T-helper 1 cell treated with Interleukin-12 subunit alpha and Interleukin-12 subunit beta and Interleukin-4 antibody, amounts not matched to agents 30 ng/mL and 1 ng/mL, for 36 hours (primary cell): Measurements from ENCODE around the gene TNFAIP8L1. TPM values are rescaled to one million over a fixed set of nuclear protein-coding genes. Genes with fewer than 3 reads are reported as not detected.
"Not testable (repeated sequence)": the region's sequence is repeated elsewhere in the genome, so short reads cannot be mapped to it uniquely, and the experiment has no call there.

Experiments used
- intact Hi-C: fragments of 100-400 bp; cut with micrococcal nuclease; formaldehyde crosslinking; loops from one replicate; pipeline ENCODE4 v1.15.1; 2024
- total RNA-seq: library from RNA; stranded (reverse); gene quantifications from 2 replicates; pipeline ENCODE4 v1.2.3, GENCODE V29; 2022

Gene TNFAIP8L1
- total RNA-seq, 1 donor from 2014 or later: 23.5 TPM

- intact Hi-C loops: no loop called here
These were observed 36.0 kb downstream of the TNFAIP8L1 start for GRCh38 chr19:4675346-4675745.

GRCh38 chr19:4676955-4677731 is 37.8 kb downstream of the TNFAIP8L1 start:
- intact Hi-C loops: no loop called here

DNA sequence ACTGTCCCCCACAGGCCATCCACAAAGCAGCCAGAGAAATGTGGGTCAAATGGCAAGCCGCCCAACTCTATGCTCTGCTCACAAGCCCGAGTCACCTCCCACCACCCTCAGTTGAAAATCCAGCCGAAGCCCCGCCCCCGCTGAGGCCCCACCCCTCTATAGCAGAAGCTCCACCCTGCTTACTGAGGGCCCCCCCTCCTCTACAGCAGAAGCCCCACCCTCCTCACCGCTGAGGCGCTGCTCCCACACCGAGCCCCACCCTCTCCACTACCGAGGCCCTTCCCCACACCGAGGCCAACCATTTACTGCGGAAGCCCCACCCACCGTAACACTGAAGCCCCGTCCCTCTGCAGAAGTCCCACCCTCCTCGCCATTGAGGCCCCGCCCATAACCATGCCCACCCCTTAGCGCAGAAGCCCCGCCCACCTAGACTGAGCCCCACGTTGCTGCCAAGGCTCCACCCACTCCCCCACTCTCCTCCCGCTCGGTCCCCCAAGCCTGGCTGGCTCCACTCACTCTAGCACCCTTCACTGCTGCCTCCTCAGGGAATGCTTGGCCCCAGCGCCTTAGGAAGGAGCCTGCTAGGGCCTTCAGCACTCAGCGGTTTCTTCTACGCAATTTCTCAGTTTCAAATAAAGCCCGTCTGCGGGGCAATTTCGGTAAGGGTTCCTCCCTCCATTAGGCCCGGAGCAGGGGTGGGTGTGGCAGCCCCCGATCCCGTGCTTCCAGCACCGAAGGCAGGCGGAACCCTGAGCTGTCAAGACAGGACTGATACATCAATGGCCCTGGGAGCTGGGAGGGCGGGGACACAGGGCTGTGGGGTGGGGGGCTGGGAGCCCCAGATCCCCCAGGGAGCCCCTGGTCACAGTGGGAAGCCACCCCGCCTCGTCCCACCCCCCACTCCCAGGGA is 39.8 kb downstream of the TNFAIP8L1 start:
- intact Hi-C loops: loop anchor here (1.0 to 2.0 kb wide), 2 partner anchors 9 to 40 kb away; partner anchors contain the start of genes MYDGF and TNFAIP8L1

GRCh38 chr19:4680021-4680420 is 40.7 kb downstream of the TNFAIP8L1 start:
- intact Hi-C loops: not testable (repeated sequence)

DNA sequence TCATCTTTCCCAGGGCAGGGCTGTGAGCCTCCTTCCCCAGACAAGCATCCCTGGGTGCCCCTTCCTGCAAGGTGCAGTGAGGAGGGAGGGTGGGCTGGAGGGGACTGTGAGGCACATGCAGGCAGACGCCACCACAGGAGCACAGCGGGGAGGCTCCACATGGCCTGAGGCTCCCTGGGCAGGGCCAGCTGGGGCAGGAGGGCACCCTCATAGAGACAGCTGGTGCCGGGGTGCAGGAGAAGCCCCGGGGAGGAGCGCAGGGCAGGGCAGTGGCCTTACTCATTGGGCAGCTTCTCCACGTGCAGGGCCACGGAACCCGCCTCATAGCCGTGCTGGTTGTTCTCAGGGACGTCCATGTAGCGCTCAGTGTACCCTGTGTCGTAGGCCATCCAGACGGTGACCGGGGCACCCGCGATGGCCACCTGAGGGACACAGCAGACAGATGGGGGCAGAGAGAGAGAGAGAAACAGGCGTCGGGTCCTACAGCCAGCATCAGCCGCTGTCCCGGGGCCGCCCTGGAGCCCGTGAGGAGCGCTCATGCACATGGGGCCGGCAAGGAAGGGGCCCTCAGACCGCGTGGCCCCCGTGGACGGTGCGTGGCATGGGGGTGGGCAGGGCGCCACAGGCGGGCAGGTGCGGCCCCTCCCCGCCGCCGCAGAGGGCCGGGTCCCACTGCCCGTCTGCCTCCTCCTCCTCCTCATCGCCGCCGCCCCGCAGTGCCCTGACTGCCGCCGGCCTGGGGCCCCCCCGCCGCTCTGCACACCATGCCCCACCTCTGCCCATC is 43.3 kb downstream of the TNFAIP8L1 start:
- intact Hi-C loops: no loop called here

DNA sequence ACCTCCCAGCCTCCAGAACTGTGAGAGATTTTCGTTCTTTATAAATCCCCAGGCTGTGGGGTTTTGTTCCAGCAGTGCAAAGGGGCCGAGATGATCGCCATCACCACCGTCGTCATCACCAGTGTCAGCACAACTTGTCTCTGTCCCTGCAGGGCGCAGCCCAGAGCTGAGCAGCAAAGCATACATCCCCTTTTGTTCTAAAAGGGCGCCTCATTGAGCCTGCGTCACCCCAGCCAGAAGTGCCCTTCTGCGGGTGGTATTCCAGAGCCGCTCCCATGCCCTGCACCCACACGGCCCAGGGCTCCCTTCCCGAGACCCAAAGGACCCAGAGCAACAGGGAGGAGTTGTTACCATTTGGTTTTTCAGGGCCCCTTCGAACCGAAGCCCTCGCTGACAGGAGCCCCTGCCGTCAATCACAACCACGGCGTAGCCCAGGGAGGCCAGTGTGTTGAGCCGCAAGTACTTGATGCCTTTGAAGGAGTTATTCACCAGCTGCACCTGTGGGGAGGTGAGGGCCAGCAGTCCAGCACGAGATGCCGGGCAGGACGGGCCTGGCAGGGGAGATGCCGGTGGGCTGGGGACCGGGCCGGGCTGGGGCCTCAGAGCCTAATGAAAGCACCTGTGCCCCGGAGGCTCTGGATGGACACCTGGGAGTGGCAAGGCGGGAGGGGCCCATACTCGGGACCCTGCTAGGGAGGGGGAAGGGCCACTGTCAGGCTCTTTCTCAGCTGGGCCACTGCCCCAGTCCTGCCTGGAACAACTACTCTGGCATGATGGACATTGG is 45.2 kb downstream of the TNFAIP8L1 start:
- intact Hi-C loops: no loop called here

- intact Hi-C loops: no loop called here
These were observed 47.4 kb downstream of the TNFAIP8L1 start for GRCh38 chr19:4686700-4687099.

DNA sequence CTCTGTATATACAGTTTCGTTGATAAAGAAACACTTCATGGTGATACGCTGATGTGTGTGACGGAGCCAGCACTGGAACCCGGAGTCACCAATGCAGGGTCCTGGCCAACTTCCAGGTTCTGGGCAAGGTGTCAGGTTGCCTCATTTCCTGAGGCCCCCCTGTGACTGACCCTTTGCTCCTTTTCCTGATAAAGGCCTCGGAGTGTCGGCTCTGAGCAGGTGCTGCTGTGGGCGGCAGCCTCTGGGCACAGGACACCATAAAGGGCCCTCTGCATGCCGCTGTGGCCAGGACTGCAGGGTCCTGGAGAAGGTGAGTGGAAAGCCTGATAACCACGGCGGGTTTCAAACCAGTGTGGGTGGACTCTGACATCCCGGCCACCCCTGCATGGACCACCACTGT is 48.1 kb downstream of the TNFAIP8L1 start:
- intact Hi-C loops: no loop called here

DNA sequence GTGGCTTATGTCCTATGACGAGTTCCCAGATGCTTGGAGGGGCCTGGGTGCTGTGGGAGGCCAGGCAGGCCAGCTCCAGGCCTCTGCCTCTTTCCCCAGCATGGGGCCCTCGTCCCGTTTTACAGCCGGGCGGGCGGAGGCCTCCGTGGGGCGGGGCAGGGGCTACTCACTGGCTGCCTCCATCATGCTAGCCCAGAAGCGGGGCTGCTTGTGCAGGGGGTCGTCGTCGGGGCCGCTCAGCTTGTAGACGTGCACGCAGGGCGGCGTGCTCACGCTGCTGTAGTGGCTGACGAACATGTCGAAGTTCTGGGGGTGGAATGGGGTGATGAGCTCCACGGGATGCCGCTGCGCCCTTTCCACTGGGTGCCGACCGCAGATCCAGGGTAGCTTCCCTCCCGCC is 49.3 kb downstream of the TNFAIP8L1 start:
- intact Hi-C loops: no loop called here

DNA sequence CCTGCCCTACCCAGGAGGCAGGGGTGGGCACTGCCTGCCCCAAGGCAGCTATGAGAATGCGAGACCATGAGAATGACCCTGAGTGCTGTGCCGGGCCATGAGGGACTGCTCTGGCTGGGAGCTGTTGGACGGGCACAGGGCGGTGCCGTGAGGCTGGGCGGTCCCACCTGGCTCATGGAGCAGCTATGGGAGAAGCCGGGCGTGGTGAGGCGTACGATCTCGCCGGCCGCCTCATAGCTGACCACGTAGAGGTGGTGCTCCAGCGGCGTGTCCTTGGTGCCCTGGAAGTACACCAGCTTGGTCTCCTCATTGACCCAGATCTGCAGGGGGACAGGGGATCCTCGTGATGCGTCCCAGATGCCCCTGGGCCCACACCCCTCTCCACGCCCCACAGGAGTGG is 50.1 kb downstream of the TNFAIP8L1 start:
- intact Hi-C loops: no loop called here

GRCh38 chr19:4690361-4690760 is 51.0 kb downstream of the TNFAIP8L1 start:
- intact Hi-C loops: no loop called here

GRCh38 chr19:4691373-4691772 is 52.1 kb downstream of the TNFAIP8L1 start:
- intact Hi-C loops: no loop called here

DNA sequence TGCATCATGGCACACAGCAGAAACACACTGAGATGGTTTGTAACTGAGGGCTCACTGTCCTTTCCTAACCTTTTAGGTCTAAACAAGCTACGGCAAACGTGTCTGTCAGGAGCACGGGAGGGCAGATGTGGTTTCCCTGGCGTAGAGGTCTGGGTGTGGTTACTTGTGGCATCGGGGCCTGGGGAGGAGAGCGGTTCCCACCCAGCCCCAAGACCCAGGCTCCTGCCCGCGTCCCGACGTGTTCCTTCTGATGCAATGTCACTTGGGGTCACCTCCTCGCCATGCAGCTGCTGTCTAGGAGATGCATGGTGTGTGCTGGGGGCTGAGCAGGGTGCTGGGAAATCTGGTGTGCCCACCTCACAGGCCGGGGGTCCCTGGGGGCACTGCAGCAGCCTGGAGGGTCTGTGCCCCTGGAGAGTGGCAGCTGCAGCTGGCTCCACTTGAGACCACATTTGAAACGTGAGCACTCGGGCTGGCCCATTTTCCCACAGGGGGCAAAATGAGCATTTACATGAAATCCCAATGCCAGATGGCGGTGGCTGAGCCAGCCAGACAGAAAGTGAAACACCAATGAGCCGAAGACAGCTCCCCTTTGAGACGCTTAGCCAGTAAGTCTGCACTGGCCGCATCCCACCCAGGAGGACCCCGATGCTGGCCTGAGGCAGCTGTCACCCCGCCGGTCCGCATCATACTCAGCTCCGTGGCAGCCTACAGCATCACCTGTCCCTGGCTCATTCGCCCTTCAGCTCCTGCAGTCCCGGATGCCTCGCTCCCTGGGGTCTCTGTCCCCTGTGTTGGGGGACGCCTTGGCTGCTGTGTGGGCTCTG is 53.1 kb downstream of the TNFAIP8L1 start:
- intact Hi-C loops: no loop called here

GRCh38 chr19:4693078-4693350 is 53.7 kb downstream of the TNFAIP8L1 start:
- intact Hi-C loops: no loop called here

DNA sequence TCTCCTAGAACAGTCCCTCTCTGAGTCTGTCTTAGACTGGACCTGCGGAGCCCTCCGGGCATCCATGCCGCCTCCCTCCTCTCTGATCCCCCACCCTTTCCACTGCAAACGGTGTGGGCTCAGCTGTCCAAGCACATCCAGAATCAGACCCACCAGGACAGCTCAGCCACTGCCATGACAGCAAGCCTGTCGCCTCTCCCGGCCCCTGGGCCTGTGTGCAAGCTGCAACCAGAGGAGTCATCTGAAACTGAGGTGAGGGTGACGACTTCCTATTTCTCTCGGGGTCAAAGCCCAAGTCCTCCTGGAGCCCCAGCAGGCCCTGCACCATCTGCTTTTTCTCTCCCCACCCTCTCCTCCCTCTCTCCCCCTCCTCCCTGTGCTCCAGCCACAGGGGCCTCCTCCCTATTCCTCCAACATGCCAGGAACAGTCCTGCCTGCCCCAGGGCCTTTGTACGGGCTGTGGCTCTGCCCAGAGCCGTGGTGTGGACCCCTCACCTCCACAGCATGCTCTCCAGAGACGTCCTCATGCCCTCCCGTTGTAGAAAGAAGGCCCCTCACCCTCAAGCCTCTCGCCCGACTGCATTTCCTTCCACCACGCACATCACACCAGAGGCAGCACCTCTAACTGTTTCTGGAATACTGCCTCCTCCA is 54.3 kb downstream of the TNFAIP8L1 start:
- intact Hi-C loops: no loop called here

DNA sequence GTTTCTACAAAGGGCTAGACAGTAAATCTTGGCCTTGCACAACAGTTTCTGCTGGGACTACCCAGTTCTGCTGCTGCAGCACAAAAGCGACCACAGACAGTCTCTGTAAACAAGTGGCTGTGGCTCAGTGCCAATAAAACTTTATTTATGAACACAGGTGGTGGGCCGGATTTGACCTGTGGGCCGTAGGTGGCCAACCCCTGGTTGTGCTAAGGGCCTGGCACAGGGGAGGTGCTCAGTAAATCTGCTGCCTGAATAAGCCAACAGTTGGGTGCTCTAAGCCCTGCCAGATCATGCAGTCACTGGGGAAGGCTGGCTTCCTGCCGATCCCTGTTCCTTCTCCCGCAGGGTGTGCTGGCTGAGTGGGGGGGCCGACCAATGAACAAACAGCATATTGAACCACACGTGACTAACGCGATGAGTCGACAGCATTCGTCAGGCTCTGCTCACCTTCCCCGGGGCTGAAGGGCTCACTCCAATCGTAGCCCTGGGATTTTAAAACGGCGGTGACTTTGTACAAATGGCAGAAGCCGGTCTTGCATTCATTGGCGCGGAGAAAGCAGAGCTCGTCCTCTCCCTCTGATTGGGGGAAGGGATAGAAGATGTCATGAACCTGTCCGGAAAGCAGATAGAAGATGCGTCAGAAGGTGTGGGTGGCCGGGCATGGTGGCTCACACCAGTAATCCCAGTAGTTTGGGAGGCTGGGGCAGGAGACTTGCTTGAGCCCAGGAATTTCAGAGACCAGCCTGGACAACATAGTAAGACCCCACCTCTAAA is 55.1 kb downstream of the TNFAIP8L1 start:
- intact Hi-C loops: no loop called here

GRCh38 chr19:4695224-4695731 is 56.0 kb downstream of the TNFAIP8L1 start:
- intact Hi-C loops: no loop called here

GRCh38 chr19:4697304-4697703 is 58.0 kb downstream of the TNFAIP8L1 start:
- intact Hi-C loops: no loop called here
